ENCODE results near the gene HSD17B13.
"Not testable (repeated sequence)": the region's sequence is repeated elsewhere in the genome, so short reads cannot be mapped to it uniquely, and the experiment has no call there.

Gene HSD17B13, protein sequence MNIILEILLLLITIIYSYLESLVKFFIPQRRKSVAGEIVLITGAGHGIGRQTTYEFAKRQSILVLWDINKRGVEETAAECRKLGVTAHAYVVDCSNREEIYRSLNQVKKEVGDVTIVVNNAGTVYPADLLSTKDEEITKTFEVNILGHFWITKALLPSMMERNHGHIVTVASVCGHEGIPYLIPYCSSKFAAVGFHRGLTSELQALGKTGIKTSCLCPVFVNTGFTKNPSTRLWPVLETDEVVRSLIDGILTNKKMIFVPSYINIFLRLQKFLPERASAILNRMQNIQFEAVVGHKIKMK

DNA sequence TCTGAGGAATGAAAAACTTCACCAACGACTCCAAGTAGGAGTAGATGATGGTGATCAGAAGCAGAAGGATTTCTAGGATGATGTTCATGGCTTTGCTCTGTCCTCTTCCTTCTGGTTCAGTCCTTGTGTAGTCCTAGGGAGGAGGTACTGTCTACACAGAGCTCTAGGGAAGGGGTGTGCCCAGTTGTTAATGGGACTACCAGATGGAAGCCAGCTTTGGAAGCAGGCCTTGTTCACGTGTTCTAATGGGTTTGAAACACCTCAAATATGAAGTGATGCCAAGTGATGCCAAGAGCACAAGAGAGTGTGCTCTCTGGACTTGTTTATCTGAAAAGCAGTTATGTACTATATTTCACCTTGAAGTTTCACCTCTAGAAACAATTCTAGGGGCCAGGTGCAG, at the start of gene HSD17B13:
Gene HSD17B13, minus strand, starts transcription at position 129 of the 400 bp plus-strand sequence. Its CDS starts 41 bp downstream, at position 88.
- DNase-seq = no peak

DNA sequence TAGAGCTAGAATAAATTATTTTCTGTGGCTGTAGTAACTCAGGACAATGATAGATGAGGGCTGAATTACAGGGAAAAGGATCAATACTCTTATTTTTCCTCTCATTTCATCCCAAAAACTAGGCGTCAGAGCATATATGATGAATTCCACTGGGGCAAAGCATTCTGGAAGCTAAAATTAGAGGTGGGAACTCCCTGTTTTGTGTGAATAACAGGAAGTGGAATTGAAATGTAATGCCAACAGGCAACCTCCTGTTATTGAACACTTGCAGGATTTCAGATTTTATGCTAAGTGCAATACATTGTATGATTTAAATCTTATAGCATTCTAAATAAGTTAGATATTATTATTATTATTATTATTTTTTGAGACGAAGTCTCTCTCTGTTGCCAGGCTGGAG, 47.4 kb upstream of the HSD17B13 start:
- DNase-seq = no peak

DNA sequence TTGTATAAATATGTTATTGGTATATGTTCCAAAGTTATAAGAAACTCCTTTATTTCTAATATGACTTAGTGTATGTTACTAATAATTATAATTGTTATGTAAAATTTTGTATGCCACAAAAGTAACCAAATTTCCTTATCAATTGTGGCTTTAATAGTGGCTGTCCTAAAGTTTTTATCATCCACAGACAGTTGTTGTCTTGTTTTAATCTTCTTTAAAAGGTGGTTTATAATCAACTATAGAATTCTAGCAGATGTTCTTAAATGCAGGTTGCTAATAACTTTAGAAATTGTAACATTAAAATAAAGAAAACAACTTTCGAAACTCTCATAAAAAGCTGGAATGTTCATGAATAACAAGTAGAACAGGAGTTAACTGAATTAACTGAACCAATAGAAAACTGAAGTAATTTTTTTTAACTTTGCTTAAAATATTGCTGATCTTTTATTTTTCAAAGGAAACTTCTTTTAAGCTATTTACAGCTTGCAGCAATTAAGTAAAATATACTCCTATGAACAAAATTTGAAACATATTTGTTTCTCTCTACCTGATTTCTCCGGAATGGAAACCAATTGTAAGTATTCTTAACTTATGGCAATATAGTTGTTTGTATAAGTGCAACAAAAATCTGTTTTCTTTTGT, 44.0 kb upstream of the HSD17B13 start:
- DNase-seq = no peak

DNA sequence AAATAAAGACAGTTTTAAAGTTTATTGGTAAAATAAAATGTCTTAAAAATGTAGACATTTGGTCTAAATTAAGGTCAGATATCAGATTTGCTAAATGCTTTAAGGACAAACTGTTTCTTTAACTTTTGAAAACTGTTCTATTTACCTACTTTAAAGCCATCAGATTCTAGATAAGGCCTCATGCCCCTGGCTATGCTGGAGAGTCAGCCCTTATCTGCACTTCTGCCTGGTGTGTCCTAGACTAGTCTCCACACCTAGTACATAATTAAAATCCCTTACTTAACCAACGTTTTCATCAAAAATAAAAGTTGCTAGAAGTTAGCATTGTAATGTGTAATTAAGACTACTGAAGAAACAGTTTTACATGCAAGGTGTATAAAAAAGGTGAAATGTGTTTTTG, 42.7 kb upstream of the HSD17B13 start:
- no peak for DNase-seq

DNA sequence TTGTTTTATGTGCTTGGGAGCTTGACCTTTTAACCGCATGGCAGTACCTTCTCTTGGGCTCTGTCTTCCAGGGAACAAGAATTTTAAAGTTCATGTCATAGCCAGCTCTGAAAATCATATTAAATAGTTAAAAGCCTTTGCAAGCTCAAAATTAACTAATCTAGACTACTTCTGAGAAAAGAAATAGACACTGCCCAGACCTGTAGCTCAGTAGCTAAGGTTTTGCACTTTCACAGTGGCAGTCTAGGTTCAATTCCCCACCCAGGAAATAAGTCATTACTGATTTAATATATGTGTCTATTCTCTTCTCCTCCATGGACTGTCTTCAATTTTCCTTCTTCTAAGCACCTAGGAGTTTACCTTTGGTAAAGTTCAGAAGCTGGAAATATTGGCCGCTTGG, 40.9 kb upstream of the HSD17B13 start:
- no peak for DNase-seq

DNA sequence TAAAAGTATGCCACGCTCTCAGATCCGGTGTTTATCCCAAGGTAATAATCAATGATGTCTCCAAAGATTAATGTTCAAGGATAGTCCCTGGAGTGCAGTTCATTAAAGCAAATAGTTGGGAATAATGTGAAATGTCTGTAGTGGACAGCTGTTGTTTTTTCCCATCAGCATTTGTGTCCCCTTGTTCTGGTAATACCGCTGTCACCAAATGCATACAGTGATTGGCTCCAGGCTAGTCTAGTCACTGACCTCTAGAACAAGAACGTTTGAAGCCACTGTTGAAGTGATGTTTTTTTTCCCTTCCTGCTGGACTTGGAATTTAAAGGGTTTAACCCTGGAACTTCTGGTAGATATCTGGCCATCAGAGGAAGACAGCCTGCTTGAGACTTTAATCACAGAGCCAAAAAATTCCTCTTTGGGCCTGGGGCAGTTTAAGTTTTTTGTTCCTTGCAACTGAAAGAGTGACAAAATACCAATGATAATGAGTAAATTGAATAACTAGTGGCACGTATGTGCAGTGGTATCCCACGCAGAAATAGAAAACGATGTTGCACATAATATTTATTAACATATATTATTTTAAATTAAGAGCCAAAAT, 37.8 kb upstream of the HSD17B13 start:
- DNase-seq = no peak

DNA sequence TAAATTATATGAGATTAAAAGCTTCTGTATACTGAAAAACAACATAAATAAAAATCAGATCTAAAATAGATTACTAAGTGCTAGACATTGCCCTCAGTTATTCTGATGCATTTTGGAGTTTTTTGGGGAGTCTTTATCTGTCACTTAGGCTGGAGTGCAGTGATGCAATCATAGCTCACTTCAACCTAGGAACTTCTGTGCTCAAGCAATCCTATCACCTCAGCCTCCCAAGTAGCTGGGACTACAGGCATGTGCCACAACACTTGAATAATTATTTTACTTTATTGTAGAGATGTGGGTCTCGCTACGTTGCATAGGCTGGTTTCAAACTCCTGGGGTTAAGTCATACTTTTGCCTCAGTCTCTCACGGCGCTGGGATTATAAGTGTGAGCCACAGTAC, 36.6 kb upstream of the HSD17B13 start:
- no peak for DNase-seq

DNA sequence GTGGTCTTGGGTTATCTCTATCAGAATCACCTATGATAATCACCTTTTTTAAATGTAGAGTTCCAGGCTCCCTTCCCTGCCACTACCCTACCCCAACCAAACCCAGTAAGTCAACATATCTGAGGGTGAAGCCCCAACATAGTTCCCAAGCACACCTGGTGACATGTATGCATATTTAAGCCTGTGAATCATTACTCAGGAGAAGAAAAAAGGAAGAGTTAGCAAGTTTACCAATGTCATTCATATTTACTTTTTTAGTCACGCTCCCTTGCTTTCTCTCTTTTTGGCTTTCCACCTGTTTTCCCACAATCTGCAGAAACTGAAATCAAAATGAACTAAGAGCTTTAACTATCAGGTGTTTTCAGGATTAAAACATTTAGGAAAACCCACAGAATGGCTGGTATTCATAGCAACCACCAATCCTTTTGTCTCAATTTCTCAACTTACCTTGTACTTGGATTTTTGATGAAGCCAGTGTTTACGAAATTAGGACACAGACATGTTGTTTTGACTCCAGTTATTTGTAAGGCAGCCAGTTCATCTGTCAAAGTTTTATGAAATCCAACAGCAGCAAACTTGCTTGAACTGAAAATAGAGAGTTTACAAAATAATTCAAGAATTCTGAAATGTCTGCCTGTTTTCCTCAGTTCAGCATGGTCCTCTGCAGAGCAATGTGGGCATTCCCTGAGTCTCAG, 34.3 kb upstream of the HSD17B13 start:
- no peak for DNase-seq

DNA sequence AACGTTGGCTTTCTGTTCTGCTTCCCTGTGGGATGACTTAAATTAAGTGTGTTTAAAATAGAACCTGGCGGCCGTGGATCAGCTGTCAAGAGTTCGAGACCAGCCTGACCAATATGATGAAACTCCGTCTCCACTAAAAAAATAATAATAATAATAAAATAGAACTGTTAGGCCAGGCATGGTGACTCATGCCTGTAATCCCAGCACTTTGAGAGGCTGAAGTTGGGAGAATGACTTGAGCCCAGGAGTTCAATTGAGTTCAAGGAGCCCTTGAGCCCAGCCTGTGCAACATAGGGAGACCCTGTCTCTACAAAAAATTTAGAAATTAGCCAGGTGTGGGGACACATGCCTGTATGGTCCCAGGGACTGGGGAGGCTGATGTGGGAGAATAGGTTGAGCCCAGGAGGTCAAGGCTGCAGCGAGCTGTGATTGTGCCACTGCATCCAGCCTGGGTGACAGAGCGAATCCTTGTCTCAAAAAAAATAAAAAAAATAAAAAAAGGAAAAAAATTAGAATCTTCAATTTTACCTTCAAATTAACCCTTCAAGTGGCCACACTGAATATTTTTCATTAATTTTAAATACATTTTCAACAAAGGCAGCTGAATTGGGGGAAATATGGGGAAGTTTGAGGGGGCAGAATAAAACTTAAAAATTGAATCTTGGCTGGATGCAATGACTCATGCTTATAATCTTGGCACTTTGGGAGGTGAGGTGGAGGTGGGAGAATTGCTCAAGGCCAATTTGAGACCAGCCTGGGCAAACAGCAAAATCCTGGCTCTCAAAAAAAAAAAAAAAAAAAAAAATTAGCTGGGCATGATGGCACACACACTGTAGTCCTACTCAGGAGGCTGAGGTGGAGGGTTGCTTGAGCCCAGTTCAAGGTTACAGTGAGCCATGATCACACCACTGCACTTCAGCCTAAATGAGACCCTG, 31.8 kb upstream of the HSD17B13 start:
- DNase-seq = no peak

DNA sequence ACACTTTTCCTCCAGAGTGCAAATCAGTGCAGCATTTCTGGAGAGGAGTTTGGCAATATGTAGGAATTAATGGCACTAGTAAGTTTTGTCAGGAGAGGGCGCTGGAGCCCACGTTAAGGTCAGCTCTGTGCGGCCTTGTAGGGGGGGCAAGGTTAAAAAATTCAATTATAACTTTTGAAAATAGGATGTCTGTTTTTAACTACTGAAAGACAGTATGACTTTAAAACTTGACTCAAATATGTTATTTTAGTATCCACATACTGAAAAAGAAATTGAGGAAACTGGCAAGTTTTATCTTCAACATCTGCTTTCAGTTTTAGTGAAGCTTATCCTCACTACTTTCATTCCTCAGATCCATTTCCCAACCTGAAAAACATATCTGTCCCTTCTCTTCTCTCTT, 30.9 kb upstream of the HSD17B13 start:
- DNase-seq = no peak

DNA sequence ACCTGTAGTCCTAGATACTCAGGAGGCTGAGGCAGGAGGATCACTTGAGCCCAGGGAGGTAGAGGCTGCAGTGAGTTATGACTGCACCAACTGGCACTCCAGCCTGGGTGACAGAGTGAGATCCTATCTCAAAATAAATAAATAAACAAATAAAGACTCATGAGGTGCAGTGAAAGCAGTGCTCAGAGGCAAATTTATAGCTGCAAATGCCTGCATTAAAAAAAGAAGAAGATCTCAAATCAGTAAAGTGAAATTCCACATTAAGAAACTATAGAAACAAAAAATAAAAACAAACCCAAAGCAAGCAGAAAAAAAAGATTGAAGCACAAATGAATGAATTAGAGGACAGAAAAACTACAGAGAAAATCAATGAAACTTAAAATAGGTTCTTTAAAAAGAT, 22.5 kb upstream of the HSD17B13 start:
- no peak for DNase-seq

DNA sequence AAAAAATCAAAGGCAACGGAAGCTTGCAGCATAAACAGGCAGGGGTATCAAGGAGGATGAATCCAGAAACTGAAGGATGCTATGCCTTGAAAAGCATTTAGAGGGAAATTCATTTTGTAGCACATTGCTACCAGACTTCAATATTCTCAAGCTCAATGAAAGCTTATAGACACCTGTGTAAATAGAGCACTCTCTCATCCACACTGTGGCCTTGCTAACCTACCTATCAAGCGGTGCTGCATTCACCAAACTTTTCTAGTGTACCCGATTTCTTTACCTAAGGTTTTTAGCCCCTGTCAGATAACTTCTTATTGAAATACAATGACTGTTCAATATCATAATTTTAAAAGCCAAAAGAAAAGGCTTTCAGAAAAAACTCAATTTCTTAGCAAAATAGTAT, 20.2 kb upstream of the HSD17B13 start:
- no peak for DNase-seq

DNA sequence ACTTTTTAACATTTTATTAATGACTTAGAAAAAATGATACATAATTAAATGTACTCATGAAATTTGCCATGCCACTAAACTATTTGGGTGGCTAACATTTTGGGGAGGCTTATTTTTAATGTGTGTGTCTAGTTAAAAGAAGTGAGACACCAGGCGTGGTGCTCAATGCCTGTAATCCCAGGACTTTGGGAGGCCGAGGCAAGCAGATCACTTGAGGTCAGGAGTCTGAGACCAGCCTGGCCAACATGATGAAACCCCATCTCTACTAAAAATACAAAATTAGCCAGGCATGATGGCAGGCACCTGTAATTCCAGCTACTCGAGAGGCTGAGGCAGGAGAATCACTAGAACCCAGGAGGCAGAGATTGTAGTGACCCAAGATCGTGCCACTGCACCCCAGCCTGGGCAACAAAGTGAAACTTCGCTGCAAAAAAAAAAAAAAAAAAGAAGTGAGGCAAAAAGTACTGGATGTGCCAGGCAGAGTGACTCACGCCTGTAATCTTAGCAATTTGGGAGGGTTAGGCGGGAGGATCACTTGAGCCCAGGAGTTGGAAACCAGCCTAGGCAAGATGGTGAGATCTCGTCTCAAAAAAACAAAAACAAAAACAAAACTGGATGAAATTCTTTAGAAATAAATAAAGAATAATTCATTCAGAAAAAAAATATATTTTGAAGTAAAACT, 19.4 kb upstream of the HSD17B13 start:
- not testable (repeated sequence) for DNase-seq

DNA sequence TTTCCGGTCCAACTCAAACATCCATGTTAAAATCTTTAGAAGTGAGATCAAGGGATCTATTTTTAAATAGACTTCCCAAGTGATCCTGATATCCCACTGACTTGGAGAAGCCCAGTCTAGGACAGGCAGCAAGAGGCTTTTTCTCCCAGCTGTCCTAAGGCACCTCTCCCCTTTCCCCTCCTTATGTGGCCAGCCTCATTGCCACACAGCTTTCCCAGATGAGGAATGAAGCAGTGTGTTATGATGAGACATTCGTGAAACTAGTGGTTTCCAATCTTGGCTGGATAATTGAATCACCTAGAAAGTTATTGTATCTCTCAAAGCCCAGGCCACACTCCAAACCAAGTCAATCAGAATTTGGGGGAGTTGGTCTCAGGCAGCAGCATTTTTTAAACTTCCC, 16.8 kb upstream of the HSD17B13 start:
- DNase-seq = no peak

DNA sequence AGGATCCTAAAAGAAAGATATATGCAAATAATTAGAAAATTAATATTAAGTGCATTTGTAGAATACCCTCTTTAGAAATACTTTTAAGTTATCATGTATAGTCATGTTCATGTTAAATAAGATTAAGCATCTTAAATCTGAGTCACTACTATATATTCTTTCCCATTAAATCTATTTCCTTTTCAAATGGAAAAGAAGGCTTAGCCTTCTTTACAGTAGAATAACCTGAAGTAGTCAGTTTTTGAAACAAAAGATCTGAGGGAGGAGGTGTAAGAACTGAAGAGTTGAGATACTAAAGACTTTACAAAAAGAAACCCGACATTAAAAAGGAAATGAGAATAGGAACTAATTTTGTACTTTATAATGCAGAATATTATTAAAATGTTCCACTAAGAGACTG, 14.7 kb upstream of the HSD17B13 start:
- no peak for DNase-seq

DNA sequence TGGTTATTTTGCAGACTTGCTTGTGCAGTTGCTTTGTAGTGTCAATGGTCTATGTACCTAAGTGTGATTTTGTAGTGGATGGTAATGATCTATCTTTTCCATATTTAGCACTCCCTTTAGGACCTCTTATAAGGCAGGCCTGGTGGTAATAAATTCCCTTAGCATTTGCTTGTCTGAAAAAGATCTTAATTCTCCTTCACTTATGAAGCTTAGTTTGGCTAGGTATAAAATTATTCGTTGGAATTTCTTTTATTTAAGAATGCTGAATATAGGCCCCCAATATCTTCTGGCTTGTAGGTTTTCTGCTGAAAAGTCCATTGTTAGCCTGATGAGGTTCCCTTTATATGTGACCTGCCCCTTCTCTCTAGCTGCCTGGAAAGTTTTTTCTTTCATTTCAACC, 10.6 kb upstream of the HSD17B13 start:
- no peak for DNase-seq

DNA sequence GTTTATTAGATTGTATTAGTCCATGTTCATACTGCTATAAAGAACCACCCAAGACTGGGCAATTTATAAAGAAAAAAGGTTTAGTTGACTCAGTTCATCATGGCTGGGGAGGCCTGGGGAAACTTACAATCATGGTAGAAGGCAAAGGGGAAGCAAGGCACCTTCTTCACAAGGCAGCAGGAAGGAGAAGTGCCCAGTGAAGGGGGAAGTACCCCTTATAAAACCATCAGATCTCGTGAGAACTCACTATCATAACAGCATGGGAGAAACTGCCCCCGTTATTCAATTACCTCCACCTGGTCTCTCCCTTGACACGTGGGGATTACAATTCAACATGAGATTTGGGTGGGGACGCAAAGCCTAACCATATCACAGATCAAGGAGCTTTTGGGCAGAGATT, 8.1 kb upstream of the HSD17B13 start:
- DNase-seq = no peak

DNA sequence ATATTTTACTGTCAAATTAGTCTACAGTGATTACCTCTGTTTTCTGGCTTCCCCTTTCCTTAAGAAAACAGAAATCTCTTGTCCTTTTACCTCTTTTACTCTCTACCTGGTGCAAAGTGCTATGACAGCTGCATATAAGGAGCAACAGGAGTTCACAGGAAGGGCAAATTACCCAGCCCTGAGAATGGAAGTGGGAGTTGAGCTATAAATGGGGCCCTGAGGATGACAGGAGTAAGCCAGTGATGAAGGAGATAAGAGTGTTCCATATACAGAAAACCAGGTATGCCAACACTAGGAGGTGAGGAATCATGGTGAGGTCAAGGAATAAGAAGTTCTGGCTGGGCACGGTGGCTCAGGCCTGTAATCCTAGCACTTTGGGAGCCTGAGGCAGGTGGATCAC, 4.5 kb upstream of the HSD17B13 start:
- no peak for DNase-seq

DNA sequence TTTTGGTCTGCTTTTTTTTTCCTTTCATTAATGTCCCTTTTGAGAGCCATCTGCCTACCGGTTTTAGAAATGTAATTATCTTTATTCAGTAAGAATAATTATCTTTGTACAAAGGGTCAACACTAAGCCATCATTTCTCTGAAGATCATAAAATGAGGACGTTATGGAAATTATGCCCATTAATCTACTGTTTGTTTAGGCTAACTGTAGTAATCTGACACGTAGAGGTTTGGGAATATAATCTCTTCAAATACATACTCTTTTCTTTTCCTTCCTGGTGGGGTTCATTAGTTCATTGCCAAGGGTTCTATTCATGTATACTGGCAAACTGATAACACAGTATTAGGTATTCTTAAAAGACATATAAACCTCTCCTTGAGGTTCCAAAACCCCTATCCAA, 3.8 kb upstream of the HSD17B13 start:
- DNase-seq = no peak

DNA sequence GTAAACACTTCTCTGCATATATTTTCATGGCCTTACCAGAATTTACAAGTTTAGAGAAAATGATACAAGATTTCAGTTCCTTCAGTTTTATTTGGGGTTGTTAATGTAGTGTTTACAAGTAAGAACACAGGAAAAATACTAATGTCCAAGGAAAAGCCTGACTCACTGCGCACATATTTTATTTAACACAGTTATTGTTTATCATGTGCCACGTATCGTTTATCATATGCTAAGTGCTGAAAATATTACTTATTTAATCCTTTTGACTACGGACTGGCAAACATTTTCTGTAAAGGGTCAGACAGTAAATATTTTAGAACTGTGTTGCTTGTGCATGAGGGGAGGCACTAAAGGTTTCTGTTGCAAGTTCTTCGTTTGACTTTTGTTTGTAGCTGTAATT, 794 bp downstream of the HSD17B13 start:
- DNase-seq = no peak

DNA sequence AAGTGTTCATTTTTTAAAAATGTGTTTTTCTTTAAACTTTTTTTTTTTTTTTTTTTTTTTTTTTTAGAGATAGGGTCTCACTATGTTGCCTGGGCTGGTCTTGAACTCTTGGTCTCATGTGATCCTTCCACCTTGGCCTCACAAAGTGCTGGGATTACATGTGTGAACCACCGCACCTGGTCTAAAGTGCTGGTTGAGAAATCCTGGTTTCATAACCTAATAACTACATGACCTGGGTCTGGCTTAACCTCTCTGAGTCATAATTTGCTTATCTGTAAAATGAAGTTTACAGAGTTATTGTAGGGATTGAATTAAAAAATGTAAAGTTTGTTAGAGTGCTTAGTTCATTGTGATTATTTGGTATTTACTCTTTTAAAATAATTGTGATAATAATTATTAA, 5.2 kb downstream of the HSD17B13 start:
- DNase-seq = no peak

DNA sequence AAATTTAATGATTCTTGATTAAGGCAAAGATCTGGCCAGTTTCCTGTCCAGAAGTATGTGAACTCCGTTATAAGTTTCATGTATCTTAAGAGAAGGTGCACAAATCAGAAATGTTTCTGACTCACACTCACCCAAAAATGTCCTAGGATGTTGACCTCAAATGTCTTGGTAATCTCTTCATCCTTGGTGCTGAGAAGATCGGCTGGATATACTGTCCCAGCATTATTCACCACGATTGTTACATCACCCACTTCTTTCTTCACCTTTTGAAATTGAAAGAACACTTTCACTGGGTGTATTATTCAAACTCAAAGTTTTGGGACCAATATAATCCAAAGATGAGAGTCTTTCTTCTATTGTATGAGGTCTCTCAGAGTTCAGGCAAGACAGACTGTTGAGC, 5.7 kb downstream of the HSD17B13 start:
- no peak for DNase-seq
